Peyer's patch (tissue), 4 donors: ENCODE measurements around the gene C13orf46.

Experiments used
- POLR2A ChIP-seq, 2 donors: fragments of 450-650 bp; IDR thresholded peaks; one replicate each; pipeline ENCODE4 v1.5.1; 2017; ENCODE audit warnings: antibody characterized with exemption in 2 of 2, mild to moderate bottlenecking in 2 of 2, moderate library complexity in 2 of 2
- TF ChIP-seq, protein P1 (sequence below), 6 experiments: fragments of 450-650 bp in 4 of 6; fragments of 200-600 bp in 2 of 6; sonication (generic) in 1 of 6; IDR thresholded peaks; one replicate each; pipeline ENCODE4 v1.5.1; 2017 to 2019; ENCODE audit warnings: antibody characterized with exemption in 6 of 6, mild to moderate bottlenecking in 3 of 6, moderate library complexity in 1 of 6

DNA sequence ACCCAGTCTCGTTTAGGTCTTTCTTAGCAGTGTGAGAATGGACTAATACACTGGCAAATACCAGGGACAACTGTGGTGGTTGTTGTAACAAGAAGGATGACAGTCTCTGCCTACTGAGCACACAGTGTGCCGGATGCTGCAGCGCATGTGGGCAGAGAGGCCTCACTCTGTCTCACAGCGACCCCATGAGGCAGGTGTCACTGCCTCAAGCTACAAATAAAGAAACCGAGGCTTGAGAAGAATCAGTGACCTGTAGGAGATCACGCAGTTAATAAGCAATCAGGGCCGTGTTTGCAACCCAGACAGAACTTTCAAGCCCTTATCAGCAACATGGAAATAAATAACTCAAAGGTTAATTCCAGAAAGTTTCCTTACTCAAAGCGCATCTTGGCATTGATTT is 69.5 kb downstream of the C13orf46 start:
- TF ChIP-seq, protein P1, sequence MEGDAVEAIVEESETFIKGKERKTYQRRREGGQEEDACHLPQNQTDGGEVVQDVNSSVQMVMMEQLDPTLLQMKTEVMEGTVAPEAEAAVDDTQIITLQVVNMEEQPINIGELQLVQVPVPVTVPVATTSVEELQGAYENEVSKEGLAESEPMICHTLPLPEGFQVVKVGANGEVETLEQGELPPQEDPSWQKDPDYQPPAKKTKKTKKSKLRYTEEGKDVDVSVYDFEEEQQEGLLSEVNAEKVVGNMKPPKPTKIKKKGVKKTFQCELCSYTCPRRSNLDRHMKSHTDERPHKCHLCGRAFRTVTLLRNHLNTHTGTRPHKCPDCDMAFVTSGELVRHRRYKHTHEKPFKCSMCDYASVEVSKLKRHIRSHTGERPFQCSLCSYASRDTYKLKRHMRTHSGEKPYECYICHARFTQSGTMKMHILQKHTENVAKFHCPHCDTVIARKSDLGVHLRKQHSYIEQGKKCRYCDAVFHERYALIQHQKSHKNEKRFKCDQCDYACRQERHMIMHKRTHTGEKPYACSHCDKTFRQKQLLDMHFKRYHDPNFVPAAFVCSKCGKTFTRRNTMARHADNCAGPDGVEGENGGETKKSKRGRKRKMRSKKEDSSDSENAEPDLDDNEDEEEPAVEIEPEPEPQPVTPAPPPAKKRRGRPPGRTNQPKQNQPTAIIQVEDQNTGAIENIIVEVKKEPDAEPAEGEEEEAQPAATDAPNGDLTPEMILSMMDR (IDR thresholded peaks at IDR 0.05) = peak in 4 of 6 experiments; percentile 45 to 88 (median 86)
- TF ChIP-seq POLR2A (IDR thresholded peaks at IDR 0.05) = no peak
